Limb (tissue), 2 donors: ENCODE measurements around the gene CLIP2.
"Not testable (repeated sequence)": the region's sequence is repeated elsewhere in the genome, so short reads cannot be mapped to it uniquely, and the experiment has no call there.

Experiments
- DNase-seq, 2 donors: peaks; one replicate each; pipeline ENCODE4 v3.0.0-alpha.2; 2016; ENCODE audit errors: extremely low spot score in 2 of 2

CLIP2 gene

DNA sequence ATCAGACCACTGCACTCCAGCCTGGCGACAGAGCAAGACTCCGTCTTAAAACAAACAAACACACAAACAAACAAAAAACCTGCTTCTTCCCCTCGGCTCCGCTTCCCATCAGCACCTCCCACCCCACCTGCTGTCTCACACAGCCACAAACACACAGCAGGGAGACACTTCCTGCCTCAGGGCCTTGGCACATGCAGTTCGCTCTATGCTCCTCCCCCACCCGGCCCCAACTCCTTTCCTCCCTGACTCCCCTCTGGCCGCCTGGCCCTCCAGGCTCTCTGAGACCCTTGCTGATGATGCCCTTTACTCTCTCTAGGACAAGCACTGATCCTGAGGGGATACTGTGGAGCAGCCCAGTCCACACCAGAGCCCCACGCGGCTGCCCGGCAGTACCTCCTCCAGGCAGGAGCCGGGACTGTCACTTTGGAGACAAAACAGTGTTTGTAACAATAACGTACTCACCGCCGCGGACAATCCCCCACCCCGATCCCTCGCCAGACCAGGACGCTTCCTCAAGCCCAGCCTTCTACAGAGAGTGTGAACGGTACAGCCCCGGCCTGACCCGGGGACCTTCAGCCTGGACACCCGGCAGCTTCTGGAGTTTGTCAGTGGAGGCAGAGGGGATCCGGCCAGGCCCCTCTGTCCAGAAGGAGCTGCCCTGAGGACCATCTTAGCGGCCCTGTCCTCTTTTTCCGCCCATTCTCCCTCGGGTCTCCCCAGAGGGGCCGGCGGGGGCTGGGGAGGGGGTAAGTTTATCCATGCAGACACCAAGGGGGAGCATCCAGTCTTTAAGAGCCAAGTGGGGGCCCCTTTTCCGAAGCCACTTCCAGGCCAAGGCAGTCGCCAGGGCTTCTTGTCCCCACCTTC lies 114.5 kb downstream of the CLIP2 start:
- DNase-seq = no peak

DNA sequence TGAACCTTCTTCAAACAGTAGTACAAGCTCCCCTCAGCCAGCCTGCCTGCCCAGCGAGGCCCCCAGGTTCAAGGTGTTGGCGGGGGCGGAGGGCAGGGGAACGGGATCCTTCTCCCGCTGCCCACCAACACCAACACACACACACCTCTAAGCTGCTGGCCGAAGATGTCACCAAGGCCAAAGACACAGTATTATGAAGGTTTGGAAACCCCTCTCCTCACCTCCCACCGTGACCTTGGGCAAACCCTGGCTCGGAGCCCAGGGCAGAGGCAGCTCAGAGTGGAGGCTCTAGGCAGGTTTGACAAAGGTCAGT lies 115.1 kb downstream of the CLIP2 start:
- no peak for DNase-seq

DNA sequence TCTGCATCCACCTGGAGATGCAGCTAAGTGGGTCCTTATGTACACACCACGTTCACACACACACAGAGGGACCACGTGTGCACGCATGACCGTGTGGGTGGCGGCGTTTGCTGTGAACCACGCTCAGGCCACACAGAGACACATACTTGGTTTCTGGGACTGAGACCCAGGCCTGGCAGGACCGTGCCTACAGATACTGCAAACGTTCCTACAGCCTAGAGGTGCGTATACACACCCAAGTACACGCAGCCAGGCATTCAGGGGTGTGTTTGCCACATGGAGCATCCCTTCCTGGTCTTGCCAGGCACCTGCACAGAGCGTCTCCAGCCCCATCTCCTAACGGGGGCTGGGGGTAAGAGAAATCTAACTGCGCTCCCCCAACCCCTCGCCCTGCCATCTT lies 115.5 kb downstream of the CLIP2 start:
- no peak for DNase-seq

DNA sequence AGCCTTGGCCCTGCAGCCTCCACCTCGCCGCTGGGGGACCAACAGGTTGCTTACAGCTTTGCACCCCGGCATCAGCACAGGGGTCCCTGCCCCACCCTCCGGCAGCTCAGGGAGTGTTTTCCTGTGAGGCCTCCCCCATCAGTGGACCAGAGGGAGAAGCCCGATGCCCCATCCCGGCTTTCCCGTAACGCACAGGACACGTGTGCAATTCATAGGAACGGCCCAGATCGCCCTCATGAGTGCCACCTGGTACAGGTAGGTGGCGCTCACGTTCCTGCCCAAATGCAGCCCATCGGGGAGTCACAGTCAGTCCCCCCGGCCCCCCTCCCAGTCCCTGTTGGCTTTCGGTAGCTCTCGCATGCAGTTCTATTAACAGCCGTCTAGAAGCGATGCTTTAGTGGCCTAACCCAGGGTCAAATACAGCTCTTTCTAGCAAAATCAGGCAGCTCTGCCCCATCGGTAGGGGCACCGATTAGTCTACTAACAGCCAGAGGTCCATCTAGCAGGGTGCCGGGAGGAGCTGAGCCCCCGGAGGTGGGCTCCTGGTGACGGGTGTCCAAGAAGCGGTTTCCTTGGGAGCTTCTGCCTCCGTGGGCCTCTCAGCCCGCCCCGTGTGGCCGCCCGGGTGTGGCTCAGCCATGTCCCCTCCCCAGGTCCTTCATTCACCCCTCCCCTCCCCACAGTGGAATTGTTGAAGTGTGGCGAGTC lies 116.1 kb downstream of the CLIP2 start:
- DNase-seq = no peak

DNA sequence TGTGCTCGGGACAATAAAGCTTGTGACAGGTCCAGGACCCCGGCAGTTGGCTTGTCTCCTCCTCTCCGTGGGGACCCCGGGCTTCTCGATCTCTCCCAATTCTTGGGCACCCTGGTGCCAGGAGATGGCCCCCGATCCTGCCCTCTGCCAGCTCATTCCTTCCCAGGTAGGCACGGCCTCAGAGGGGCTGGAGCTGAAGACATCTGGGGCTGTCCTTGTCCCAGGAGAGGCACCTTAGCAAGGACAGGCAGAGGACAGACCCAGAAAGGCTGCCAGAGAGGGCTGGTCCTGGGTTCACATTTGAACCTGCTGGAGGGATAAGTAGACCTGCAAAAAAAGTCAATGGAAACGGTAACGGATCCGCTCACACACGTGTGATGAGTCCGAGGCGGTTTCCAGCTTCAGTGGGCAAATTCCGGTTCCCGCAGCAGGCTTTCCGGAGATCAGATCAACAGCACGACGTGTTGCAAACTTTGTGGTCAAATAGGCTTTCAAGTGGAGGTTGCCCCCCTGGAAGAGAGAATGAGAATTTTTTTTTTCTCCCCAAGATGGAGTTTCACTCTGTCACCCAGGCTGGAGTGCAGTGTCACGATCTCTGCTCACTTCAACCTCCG lies 116.8 kb downstream of the CLIP2 start:
- no peak for DNase-seq

DNA sequence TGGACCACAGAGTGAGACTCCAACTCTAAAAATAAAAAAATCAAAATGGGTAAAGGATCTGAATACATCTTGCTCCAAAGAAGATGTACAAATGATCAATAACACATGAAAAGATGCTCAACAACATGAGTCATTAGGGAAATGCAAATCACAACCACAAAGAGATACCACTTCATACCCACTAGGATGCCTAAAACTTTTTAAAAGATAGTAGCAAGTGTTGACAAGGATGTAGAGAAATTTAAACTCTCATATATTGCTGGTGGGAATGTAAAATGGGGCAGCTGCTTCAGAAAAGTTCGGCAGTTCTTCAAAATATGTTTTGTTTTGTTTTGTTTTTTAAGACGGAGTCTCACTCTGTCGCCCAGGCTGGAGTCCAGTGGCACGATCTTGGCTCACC lies 118.8 kb downstream of the CLIP2 start:
- no peak for DNase-seq

DNA sequence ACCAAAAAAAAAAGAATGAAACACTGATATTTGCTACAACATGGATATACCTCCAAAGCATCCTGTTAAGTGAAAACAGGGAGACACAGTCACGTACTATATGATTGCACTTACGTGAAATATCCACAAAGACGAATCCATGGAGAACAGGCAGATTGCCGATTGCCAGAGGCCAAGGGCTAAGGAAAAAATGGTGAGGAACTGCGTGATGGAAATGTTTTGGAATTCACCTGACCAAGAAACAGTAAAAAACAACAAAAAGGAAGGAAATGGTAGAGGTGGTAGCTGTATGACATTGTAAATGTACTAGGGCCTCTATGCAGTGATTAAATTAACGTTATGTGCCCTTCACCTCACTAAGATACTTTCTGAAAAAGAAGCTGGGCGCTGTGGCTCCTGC lies 120.4 kb downstream of the CLIP2 start:
- no peak for DNase-seq

DNA sequence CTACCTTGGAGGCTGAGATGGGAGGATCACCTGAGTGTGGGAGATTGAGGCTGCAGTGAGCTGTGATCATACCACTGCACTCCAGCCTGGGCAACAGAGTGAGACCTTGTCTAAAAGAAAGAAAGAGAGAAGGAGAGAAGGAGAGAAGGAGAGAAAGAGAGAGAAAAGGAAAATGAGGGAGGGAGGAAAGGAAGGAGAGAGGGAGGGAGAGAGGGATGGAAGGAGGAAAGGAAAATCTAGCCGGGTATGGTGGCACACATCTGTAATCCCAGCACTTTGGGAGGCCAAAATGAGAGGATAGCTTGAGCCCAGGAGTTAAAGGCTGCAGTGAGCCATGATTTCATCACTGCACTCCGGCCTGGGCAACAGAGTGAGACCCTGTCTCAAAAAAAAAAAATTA lies 121.6 kb downstream of the CLIP2 start:
- no peak for DNase-seq

DNA sequence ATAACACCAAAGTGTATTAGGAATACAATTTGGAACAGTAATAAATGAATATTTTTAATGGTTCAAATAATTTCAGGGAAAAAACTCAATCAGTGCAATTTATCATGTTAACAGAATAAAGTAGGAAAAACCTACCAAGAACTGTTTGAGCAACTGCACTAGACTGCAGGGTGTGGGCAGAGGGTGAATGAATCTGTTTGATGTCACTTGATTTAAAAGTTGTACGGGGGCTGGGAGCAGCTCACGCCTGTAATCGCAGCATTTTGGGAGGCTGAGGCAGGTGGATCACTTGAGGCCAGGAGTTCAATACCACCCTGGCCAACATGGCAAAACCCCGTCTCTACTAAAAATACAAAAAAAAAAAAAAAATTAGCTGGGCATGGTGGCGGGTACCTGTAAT lies 122.4 kb downstream of the CLIP2 start:
- not testable (repeated sequence) for DNase-seq

DNA sequence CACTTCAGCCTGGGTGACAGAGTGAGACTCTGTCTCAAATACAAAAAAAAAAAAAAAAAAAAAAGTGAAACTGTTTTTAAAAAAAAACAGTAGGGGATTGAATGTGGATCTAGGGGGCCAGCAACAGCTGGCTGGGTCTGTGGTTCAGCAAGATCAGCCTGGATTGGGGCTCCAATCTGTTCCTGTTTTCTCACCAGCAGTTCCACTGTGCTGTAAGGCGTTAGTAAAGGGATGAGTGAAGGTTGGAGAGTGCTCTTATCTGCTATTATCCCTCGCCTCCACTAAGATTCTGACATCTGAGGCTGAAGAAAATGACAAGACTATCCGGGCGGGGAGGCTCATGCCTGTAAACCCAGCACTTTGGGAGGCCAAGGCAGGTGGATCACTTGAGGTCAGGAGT lies 122.8 kb downstream of the CLIP2 start:
- no peak for DNase-seq

DNA sequence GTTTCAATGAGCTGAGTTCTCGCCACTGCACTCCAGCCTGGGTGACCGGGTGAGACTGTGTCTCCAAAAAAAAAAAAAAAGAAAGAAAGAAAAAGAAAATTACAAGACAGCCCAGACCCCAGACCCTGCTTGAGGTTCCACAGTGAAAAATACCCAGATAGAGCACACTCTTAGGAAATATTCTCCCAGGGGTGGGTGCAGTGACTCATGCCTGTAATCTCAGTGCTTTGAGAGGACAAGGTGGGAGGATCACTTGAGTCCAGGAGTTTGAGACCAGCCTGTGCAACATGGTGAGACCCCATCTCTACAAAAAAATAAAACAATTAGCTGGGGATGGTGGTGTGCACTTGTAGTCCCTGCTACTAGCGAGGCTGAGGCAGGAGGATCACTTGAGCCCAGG lies 123.4 kb downstream of the CLIP2 start:
- DNase-seq = no peak

DNA sequence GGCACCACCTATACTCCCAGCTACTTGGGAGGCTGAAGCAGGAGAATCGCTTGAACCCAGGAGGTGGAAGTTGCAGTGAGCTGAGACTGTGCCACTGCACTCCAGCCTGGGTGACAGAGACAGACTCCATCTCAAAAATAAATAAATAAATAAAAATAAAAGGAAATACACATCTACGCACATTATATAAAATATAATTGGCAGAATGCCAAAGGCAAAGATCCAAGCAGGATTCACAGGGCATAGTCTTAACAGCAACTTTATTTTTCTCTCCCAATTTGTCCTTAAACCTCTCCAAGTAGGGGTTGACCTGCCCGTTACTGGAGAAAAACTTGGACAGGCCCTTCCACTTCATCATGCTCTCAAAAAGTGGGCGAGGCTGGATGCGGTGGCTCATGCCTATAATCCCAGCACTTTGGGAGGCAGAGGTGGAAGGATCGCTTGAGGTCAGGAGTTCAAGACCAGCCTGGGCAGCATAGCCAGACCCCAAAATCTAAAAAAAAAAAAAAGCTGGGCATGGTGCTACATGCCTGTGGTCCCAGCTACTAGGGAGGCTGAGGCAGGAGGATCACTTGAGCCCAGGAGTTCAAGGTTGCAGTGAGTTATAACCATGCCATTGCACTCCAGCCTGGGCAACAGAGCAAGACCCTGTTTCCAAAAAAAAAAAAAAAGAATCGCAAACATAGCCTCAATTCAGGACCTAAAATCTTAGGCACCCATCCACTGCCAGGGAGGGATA lies 125.6 kb downstream of the CLIP2 start:
- not testable (repeated sequence) for DNase-seq

DNA sequence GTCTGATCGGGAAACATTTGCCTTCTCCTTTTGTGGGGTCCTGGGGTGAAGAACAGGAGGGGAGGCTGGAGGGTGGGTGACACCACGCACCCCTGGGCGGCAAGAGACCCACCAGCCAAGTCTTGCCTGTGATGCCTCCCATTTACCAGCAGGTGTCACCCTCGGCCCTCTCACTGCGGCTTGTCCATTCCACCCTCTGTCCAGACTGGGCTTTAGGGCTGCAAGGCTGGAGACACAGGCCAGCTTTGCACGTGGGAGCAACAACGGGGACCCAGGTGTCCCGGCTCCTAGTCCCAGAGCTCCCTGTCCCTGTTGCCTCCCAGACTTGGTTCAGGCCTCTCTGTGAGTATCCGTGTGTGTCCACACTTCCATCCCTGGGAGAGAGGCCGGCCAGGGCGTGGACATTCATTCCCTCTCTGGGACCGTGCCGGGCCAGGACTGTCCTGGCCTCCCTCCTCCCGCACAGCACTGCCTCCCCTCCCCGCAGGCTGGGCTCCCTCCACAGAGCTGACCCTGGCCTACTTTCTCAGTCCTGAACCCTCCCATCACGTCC lies 128.3 kb downstream of the CLIP2 start:
- peak; percentile 62 to 84 for DNase-seq

DNA sequence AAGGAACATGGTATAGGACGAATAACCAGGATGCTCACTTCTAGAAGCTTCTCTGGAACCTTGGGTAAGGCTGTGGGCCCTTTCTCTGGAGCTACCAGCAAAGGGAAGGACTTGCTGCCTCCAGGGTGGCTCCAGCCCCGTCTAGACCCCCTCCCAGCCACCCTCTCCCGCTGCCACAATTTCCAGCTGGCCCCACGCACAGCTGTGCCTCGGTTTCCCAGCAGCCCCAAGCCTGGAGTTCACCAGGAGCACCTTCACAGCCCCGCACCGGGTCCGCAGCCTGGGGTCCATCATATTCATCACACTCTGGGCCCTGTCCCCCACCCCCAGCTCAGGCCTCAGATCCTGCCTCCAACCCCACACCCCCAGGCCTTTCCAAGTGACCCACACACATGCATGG lies 128.9 kb downstream of the CLIP2 start:
- no peak for DNase-seq

DNA sequence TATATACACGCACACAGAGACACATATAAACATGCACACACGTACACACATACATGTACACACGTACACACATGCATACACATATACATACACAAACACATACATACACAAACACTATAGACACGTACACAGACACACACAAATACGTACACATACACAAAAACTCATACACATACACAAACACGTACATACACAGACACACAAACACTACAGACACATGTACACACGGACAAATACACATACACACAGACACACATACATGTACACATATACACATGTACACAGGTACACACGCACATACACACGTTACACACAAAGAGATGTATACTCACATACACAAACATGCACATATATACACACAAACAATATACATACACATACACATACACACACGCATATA lies 129.3 kb downstream of the CLIP2 start:
- no peak for DNase-seq

DNA sequence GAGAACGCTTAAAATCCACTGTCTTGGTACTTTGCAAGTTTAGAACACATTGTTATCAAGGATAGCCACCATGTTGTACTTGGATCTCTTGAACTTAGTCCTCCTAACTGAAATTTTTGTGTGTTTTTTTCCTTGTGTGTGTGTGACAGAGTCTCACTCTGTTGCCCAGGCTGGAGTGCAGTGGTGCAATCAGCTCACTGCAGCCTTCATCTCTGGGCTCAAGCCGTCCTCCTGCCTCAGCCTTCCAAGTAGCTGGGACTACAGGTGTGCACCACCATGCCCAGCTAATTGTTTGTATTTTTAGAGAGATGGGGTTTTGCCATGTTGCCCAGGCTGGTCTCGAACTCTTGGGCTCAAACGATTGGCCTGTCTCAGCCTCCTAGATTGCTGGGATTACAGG lies 130.0 kb downstream of the CLIP2 start:
- DNase-seq = not testable (repeated sequence)

DNA sequence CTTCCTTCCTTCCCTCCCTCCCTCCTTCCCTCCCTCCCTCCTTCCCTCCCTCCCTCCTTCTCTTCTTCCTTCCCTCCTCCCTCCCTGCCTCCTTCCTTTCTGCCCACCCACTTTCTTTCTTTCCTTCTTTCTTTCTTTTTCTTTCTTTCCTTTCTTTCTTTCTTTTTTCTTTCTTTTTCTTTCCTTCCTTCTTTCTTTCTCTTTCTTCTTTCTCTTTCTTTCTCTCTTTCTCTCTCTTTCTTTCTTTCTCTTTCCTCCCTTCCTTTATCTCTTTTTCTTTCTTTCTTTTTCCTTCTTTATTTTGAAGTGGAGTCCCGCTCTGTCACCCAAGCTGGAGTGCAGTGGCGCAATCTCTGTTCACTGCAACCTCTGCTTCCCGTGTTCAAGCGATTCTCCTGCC lies 130.8 kb downstream of the CLIP2 start:
- no peak for DNase-seq

DNA sequence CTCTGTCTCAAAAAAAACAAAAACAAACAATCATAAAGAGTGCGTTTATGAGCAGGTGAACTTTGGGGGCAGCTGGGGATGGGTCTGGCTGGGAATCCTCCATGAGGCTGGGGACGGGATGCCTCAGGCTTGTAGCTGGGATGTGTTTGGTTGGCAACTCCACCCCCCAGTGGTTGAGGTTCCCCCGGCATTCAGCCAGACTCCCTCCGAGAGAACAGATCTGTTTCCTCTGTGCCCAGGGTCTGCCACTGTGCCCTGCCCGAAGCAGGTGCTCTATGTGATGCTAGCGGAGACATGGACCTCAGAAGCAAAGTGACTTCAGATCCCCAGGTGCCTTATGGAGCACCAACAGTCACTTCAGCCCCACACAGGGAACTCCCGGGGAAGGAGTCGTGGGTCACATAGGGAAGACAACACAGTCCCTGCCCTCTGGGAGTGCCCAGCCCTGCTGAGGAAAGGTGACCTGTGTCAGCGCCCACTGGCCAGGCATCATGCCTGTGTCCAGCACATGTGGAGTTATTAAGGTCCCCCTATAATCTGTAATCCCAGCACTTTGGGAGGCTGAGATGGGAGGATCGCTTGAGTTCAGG lies 135.2 kb downstream of the CLIP2 start:
- DNase-seq = no peak

DNA sequence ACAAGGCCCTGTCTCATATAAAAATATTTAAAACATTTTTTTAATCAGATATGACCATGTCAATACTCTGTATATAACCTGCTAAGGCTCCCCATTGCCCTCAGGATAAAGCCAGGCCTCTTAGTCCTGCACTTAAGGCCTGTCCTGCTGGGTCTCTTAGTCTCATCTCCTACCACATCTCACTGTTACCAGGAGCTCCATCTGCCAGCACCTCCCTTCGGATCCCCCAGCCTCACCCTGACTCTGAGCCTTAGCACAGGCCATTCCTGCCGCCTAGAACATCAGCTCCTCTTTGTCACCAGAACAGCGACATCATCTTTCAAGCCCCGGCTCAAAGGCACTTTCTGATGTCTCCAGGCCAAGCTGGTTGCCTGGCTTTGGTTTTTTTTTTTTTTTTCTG lies 138.8 kb downstream of the CLIP2 start:
- no peak for DNase-seq

DNA sequence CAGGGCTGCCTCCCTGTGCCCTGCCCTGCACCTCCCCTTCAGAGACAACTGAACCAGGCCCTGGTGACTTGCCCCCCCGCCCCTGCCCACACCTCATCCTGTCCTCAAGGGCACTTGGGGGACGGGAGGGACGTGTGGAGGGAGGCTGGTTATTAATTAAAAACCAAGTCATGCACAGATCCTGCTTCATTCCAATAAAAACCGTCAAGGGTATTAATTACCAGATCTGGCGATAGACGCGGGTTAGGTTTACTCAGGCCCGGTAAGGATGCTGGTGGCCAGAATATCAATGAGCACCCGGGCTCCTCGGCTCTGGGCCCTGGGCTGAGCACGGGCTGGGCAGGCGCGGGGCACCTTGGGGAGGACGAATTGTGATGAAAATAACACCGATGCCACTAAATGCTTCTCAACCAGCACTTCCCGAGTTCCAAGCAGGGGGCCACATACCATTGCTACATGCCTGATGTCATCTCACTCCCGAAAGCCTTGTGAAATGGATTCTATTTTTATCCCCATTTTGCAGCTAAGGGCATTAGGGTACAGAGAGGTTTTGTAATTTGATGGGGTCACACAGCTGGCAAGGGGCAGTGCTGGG lies 140.0 kb downstream of the CLIP2 start:
- DNase-seq = no peak

DNA sequence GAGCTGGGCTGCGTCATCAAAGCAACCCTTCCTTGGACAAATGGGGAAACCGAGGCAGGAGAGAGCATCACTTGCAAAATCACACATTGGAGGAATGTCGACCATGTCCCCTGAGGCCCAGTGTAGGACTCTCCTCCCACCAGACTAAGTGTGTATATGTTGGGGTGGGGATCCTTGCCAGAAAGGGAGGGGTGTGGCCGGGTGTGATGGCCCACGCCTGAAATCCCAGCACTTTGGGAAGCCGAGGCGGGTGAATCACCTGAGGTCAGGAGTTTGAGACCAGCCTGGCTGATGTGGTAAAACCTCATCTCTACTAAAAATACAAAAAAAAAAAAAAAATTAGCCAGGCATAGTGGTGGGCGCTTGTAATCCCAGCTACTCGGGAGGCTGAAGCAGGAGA lies 141.2 kb downstream of the CLIP2 start:
- DNase-seq = not testable (repeated sequence)
